Measurements from ENCODE around the gene ZNF785. TPM values are rescaled to one million over a fixed set of nuclear protein-coding genes. Genes with fewer than 3 reads are reported as not detected.
A peak's percentile ranks its signal among the peaks of the same experiment; 100 is the strongest.

ZNF785 gene
- total and polyA plus RNA-seq, 2 of the 13 experiments (the other 11 are each of a cell fraction or from before 2014, with no cell fraction given) = 0.01 TPM; not detected in 1

- TF ChIP-seq E2F1 (CRISPR knock-in tag; IDR thresholded peaks at IDR 0.05) (no peak), SETDB1 (CRISPR knock-in tag; IDR thresholded peaks at IDR 0.05; ENCODE audit: borderline replicate concordance) (no peak), ZFP36L2 (CRISPR knock-in tag; IDR thresholded peaks at IDR 0.05) (no peak), PAX8 (CRISPR knock-in tag; IDR thresholded peaks at IDR 0.05; ENCODE audit: borderline replicate concordance) (no peak), ISL2 (CRISPR knock-in tag; IDR thresholded peaks at IDR 0.05) (no peak), FOXP4 (CRISPR knock-in tag; IDR thresholded peaks at IDR 0.05) (peak; percentile 9; the same call in 1 of the 2 replicates), ZNF530 (CRISPR knock-in tag; IDR thresholded peaks at IDR 0.05; ENCODE audit: low read depth) (no peak), ZBTB7B (CRISPR knock-in tag; IDR thresholded peaks at IDR 0.05) (0 out of 2 replicates have a peak, but pooled peaks have one; percentile 46), RAD21 (CRISPR knock-in tag; IDR thresholded peaks at IDR 0.05) (no peak), AGO1 (IDR thresholded peaks at IDR 0.05; ENCODE audit: low read depth, low read length, poor library complexity, severe bottlenecking) (no peak), DNMT1 (CRISPR knock-in tag; IDR thresholded peaks at IDR 0.05) (peak; percentile 29; the same call in 1 of the 2 replicates), FOXO4 (CRISPR knock-in tag; conservative IDR thresholded peaks at IDR 0.05) (no peak), MED1 (CRISPR knock-in tag; IDR thresholded peaks at IDR 0.05) (no peak), IRX3 (CRISPR knock-in tag; IDR thresholded peaks at IDR 0.05; ENCODE audit: borderline replicate concordance, low read depth) (no peak), ZNF558 (CRISPR knock-in tag; IDR thresholded peaks at IDR 0.05; ENCODE audit: borderline replicate concordance) (no peak), ZSCAN20 (CRISPR knock-in tag; IDR thresholded peaks at IDR 0.05; ENCODE audit: borderline replicate concordance) (no peak), ZNF225 (CRISPR knock-in tag; IDR thresholded peaks at IDR 0.05) (no peak), HOXA9 (CRISPR knock-in tag; IDR thresholded peaks at IDR 0.05; ENCODE audit: borderline replicate concordance) (no peak), FOSL1 (CRISPR knock-in tag; IDR thresholded peaks at IDR 0.05; ENCODE audit: borderline replicate concordance) (no peak), ZBED4 (CRISPR knock-in tag; IDR thresholded peaks at IDR 0.05; ENCODE audit: borderline replicate concordance) (no peak)
Measured at GRCh38 chr16:30539000-30539964, 46.2 kb downstream of the ZNF785 start (continued).
